ENCODE measurements around the gene HMCN2.
"Not testable (repeated sequence)": the region's sequence is repeated elsewhere in the genome, so short reads cannot be mapped to it uniquely, and the experiment has no call there.

Gene HMCN2

DNA sequence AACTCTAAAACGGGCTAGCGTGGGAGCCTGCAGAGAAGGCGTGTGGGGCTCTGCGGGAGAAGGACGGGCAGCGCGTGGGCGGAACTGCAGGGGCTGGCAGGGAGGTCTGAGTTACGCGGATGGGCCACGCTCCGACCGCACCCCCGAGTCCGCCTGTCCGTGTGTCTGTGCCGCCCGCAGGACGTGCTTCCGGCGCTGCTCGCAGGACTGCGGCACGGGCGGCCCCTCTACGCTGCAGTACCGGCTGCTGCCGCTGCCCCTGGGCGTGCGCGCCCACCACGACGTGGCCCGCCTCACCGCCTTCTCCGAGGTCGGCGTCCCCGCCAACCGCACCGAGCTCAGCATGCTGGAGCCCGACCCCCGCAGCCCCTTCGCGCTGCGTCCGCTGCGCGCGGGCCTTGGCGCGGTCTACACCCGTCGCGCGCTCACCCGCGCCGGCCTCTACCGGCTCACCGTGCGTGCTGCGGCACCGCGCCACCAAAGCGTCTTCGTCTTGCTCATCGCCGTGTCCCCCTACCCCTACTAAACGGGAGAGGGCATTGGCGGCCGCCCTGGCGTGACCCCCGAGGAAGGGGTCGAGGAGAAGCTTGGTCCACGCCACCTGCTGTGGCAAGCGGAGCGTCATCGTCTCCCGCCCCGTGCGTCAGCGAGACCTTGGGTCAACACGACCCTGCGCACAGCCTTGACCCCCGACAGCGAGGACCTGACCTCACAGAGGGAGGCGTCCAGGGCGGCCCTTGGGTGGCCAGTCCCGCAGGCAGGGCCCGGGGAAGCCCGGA lies 167.8 kb downstream of the HMCN2 start:
- DNase-seq (ENCODE audit: low read depth), result peak; percentile 23

DNA sequence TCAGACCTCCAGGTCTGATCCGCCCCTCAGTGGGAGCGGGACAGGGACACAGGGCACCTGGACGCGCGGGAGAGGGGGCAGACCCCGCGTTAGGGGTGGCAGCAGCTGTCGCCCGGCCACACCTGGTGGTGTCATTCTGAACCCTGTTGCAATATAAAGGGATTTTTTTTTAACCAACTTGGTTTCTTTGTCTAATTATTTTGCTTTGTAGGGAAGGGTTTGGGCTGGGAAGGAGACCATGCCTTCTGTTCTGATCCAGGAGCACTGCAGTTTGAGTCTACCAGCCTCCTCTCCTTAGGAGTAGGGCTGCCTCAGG lies 168.3 kb downstream of the HMCN2 start:
- no peak for DNase-seq (ENCODE audit: low read depth)

DNA sequence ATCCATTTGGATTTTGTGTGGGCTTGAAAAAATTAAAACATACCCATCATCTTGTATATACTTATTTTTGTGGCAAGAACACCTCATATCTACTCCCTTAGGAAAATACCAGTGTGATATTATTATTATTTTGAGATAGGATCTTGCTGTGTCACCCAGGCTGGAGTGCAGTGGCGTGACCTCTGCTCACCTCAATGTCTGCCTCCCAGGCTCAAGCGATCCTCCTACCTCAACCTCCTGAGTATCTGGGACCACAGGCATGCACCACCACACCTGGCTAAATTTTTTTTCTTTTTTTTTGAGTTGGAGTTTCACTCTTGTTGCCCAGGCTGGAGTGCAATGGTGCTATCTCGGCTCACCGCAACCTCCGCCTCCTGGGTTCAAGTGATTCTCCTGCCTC lies 169.1 kb downstream of the HMCN2 start:
- not testable (repeated sequence) for DNase-seq (ENCODE audit: low read depth)

DNA sequence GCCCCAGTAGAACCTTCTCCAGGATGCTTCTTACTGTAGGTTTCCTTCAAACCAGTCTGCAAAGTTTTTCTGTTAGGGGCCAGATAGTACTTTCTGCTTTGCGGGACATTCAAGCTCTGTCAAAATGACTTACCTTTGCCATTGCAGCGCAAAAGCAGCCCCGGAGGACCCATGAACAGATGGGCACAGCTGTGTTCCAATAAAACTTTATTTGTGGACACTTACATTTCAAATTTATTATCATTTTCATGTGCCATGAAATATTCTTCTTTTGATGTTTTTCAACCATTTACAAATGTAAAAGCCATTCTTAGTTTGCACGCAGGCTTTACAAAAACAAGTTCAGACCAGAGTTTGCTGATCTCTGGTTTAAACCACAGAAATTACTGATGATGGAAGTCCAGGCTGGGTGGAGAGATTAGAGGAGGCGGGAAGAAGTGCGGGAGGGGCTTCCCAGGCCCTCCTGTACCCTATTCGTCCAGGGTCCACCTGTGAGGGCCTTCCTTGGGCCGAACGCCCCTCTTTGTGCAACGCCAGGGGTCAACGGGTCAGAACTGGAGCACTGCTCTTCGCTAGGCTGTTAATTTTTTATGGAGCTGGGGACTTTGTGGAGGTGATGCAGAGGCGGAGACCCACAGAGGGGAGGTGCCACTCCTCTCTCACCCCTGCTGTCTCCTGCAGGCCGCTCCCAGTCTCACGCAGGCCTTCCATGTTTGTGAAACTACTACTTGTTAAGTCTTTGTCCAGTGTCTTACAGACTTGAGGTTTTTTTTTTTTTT lies 171.6 kb downstream of the HMCN2 start:
- no peak for DNase-seq (ENCODE audit: low read depth)

DNA sequence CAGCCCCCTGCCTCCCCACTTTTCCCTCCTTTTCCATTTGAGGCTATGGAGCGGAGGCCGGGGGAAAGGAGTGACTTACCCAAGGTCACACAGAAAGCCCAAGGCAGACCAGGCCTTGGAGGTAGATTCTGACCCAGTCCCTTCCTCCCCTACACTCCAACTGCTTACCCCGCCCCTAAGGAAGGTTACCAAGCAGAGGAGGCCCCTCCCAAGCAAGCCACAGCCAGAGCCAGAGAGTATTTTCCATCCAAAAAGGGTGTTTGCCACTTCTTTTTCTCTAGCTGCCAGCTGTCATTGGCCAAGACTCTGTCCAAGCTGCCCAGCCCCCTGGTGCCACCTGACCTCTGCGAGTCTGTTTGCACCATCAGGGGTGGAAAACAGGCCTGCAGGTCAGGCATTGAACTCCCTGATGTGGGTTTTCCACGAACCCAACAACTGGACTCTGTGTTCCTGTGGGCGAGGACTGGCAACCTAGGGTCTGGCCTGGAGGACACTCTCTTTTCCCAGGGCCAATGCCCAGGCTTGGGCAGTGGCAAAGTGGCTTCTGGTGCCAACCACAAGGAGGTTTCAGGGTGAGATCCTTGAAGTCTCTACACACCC lies 172.9 kb downstream of the HMCN2 start:
- DNase-seq (ENCODE audit: low read depth), result no peak

DNA sequence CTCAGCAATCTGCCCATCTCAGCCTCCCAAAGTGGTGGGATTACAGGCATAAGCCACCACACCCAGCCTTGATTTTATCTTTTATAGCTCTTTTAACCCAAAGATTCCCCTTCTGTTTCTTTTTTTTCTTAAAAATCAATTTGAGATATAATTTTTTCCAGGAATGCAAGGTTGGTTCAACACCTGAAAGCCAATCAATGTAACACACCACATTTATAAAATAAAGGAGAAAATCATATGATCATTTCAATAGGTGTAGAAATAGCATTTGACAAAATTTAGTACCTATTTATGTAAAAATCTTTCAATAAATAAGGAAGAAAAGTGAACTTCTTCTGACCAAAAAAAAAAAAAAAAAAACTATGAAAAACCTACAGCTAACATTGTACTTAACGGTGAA lies 175.5 kb downstream of the HMCN2 start:
- no peak for DNase-seq (ENCODE audit: low read depth)

DNA sequence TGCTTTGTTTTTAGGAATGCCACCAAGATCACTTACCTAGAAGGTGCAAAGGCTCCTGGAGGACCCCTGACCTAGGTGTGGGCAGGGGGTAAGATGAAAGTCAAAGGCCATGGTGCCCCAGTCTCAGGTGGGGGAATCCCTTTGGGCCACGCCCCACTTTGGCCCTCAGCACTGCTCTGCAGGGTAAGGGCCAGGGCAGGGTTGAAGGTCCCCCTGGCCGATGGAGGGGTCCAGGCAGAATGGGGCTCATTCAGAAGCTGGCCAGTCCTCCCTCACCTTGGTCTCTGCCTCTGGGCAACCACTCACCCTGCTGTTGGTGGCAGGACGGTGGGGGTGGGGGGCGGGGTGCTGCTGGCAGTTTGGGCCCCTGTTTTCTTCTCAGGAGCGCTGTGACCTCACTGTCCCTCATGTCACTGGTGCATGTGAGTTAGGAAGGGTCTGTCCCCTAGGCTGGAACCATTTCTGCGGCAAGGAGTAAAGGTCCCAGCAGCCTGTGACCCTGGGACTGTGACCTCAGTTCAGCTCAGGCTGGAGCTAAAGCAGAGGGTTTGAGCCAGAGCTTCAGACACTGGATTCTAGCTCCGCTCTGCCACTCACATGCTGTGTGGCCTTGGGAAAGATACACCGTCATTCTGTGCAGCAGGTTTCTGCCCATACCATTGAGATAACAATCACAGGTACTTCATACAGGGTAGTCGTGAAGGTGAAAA lies 177.3 kb downstream of the HMCN2 start:
- no peak for DNase-seq (ENCODE audit: low read depth)

DNA sequence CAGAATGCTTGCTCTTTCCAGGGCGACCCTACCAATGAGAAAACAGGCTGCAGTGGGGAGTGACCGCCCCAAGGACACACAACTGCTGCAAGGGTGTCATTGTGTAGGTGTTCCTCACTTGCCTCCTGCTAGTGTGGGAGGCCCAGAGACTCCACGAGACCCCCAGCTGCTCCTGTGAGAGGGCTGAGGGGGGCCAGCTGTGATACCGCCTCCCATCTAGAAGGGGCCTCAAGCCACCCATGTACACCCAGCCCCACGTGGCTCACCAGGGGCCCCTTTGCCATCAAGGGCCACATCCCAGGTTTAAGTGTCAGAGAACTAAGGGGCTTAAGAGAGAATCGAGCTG lies 177.9 kb downstream of the HMCN2 start:
- DNase-seq (ENCODE audit: low read depth), result no peak

DNA sequence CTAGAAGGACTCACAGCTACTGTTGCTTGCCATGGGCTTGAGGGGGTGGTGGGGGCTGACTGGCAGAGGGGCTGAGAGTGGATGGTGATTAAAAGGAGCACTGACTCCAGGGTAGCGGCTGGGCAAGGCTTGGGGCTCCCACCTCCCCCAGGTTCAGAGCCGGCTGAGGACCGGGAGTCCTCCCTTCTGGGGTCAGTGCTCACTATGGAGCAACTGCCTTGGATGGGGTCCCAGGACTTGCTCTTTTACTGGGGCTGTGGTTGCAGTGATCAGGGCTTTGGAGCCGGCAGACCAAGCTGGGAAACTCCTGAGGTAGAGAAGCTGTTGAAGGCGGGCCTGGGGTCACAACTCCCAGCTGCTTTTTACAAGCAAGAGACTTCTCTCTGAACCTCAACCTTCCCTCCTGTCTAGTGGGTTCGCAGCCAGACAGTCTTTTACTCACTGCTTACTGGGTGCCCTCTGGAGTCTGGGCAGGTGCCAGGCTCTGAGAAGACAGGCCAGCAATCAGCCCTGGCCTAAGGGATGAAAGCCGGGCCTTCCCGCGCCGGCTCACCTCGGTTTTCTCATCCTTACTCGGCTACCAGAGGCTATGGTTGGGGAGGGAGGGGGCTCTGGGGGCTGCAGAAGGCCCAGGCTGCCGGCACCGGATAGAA lies 178.4 kb downstream of the HMCN2 start:
- no peak for DNase-seq (ENCODE audit: low read depth)

DNA sequence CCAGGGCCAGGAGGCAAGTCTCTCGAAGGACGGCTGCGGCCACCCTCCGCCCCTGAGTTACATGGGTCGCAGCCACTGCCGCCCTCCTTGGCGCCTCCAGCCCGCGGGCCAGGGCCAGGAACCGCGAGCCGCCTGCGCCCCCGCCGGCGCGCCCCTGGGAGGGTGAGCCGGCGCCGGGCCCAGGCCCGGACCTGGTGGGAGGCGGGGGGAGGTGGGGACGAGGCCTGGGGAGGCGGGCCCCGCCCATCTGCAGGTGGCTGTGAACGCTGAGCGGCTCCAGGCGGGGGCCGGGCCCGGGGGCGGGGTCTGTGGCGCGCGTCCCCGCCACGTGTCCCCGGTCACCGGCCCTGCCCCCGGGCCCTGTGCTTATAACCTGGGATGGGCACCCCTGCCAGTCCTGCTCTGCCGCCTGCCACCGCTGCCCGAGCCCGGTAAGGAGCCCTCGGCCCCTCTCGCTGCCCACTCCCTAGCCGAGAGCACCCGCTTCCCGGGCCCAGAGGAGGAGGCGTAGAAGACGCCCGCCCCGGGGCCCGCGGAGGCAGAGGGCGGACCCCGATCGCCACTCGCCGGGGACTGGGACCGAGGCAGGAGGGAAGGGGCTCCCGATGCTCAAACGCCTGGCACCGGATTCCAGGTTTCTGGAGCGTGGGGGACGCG lies 179.1 kb downstream of the HMCN2 start, which contains the start of gene ASS1:
Gene ASS1 (plus strand): TSS at position 397 of the 657 bp plus-strand sequence. CDS start 7,268 bp downstream, outside the sequence.
- peak; percentile 6 for DNase-seq (ENCODE audit: low read depth)

DNA sequence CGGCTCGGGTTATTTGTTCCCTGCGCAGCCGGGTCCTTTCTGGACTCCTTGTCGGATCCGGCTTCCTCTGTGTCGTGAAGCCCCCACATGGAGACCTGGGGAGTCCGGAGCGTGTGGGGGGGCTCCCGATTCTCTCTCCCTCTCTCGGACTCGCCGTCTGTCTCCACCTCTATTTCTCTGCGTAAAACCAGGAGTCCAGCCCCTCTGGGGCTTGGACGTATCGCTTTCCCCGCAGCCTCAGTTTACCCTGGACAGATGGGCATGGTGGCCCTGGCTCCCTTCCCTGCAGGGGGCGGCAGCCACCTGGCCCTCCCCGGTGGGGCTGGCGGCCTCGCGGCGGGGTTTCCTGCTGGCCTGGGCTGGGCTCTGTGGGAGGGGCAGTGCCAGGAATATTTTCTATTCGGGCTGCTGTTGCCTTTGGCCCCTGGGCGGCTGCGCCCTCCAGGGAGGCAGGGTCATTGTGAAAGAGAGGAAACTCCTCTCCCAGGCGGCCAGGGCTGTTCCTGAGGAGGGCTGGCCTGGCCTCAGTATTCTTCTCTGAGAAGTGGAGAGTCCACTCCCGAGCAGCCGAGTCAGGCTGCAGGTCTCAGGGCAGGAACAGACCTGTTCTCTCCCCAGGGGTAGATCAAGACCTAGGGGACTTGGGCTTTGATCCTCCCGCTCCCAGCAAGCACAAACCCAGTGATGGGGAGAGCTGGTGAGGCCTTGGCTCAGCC lies 179.9 kb downstream of the HMCN2 start:
- DNase-seq (ENCODE audit: low read depth), result no peak

DNA sequence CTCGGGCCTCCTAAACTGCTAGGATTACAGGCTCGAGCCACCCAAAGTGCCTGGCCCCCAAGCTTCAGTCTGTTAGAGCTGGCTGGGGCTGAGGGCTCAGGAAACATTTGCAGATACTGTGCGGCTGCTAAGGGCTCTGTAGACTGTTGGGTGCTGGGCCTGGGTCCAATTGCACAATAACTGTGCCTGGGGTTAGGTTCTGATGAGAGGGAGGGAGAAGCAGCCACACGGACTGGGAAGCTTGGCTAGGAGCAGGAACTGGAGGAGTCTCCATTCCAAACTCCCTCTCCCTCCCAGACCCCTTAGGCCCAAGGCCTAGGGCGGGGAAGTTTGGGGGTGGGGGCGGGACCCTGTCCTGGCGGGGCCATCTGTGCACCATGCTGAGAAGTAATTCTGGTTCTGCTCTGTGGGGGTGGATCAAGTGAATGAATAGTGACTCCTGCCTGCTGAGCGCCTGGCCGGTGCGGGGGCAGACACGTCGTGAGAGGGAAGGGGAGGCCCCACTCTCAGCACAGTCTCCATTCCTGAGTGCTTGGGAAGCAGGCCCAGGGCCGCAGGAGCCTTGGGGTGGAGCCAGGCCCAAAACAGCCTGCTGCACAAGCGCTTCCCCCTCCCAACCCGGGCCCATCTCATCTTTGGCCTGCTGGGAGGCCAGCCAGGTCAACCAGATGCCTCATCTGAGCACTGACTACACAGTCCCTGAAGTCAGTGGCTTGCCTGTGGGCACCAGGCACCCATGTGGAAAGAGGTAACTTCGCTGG lies 180.7 kb downstream of the HMCN2 start:
- no peak for DNase-seq (ENCODE audit: low read depth)

DNA sequence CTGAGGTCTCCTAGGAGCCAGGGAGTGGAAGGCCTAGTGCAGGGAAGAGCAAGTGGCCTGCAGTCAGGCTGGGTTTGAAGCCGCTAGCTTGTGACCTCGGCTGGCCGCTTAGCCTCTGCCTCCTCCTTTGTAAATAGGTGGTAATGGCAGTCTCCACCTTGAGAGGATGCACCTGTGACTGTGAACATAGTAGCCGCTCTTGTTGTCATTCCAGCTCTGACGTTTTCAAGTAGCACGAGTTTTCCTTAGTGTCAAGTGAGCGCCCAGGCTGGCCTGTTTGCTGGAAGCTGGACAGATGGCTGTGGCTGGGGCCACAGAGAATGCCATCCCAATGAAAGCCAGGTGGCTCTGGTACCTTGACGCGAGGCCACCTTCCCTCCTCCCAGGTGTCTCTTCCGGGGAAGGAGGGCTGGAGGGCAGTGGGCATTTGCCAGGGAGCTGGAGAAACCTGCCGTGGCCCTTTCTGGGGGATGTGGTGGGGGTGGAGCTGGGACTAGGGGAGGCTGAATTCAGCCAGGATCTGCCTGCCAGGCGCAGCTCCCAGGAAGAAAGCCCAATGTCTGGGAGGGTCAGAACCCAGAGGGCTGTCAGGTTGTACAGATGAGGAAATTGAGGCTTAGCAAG lies 181.7 kb downstream of the HMCN2 start:
- DNase-seq (ENCODE audit: low read depth), result no peak

DNA sequence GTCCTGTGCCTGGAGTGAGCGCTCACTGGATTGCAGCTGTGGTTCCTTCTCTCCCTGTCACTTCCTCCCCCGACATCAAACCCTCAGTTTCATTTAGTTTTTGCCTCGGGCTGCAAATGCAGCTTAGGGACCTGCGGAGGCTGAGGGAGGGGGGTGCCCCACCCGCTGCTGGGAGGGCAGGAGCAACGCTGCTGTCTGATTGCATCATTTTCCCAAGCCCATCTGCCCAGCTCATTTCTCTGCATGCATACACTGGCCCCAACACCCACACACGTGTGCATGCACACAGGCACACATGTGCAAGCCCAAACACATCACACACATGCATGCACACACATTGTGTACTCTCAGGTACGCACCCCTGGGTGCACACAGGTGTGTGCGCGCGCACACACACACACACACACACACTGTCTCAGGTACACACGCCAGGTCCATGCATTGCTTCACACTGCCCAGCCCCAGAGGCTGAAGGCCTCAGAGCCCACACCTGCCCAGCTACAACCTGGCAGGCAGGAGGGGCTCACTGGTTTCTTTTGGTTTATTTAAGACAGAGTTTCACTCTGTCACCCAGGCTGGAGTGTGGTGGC lies 182.6 kb downstream of the HMCN2 start:
- DNase-seq (ENCODE audit: low read depth), result no peak

DNA sequence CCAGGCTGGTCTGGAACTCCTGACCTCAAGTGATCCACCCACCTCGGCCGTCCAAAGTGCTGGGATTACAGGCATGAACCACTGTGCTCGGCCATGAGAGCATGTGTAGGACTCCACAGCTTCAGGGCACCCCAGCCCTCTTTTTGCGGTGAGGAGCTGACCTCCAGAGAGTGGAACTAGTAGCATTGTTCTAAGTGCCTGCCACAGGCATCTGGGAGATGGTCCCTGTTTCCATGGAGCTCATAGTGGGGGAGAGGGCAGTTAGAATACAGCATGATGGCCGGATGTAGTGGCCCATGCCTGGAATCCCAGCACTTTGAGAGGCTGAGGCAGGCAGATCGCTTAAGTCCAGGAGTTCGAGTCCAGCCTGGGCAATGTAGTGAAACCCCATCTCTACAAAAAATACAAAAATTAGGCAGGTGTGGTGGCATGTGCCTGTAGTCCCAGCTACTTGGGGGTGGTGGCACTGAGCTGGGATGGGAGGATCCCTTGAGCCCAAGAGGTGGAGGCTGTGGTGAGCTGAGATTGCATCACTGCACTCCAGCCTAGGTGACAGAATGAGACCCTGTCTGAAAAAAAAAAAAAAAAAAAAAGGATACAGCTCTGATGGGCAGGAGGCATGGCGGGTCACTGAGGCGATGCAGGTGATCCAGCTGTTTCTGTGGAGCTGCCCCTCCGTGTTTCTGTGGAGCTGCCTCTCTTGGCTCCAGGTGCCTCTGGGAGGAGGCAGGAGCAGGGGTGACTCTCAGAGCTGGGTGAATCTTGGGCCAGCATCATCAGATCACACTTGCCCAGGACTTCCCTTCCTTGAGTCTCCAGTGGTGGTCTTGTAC lies 183.4 kb downstream of the HMCN2 start:
- DNase-seq (ENCODE audit: low read depth), result no peak

DNA sequence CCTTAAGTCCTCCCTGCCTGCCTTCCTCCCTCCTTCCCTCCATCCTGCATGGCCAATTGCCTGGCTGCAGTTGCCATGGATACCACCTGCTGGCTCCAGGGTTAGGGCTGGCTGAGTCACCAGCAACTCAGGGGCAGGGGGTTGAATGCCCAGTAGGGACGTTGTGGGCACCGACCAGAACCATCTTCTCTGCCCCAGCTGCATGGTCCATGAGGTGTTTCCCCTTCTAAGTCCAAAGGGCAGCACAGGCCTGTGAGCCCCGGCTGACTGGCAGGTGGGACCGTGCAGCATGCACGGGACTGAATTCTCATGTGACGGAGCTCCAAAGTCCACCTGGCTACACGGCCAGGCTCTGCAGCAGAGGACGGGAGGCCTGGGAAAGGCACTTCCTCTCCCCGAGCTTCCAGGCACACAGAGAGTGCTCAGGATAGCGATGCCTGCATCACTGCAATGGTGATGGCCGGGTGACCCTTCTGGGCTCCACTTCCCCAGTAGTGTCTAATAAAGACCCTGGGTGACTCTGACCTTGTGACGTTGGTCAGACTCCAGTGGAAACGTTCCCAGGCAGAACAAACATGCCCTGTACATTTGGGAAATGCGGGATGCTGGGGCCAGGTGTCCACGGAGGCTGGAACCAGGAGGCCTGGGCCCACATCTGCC lies 184.9 kb downstream of the HMCN2 start:
- DNase-seq (ENCODE audit: low read depth), result no peak

DNA sequence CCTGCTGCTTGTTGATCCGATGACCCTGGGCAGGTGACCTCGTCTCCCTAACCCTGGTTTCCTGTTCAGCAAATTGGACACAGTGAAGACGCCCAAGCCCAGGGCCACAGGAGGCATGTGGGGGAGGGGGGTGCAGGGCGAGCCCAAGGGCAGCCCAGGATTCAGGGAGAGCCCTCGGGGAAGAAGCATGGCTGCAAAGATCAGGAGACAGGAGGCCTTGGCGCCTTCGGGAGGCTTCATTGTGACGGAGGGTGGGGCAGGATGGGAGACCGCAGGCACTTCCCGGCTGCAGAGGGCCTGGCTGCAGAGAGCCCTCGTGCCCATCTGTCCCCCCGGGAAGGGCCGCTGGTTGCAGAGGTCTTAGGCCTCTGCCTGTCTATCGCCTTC lies 185.4 kb downstream of the HMCN2 start:
- DNase-seq (ENCODE audit: low read depth), result no peak
